ENCODE measurements around the gene COL4A1. TPM values are rescaled to one million over a fixed set of nuclear protein-coding genes. Genes with fewer than 3 reads are reported as not detected.

COL4A1 gene
- total RNA-seq, 1 experiment from 2014 or later = 4.8 TPM

DNA sequence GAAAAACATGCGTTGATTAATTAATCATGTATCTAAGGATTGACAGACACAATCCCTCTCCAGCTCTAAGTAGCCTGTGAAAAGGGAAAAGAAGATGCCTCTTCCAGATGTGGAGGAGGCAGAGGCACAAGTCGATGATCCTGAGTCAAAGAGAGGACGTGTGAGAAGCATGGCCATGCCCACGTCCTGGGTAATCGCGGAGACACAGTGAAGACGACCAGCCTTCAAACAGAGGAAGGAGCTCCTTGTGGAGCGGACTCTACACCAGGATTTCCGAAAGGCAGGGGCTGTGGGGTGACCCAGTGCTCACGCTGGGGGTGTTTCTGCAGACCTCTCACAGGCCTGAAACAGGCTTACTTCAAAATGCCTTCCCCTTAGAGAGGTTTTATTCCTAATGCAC is 70.5 kb downstream of the COL4A1 start:
- no TSS peak for BruUV-seq (replicated peaks)
- intact Hi-C loops (cut with micrococcal nuclease; ENCODE audit: unreplicated experiment) = no loop called here

DNA sequence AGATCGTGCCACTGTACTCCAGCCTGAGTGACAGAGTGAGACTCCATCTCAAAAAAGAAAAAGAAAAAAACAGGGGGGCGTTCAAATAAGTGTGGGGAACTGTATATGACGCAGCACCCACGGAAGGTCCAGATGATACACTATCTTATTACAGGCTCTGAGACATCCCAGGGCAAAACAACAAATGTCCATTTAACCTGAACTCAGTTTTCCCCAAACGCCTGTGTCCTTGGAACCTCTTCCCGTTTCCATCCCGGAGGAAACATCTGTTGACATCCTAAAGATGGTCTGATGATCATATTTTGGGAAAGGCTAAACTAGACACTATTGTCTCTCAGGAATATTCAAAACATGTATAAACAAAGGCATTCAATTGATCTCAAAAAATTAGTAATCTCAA is 72.4 kb downstream of the COL4A1 start:
- no peaks in the 10 kb centered on the region for H3K27me3 Mint-ChIP-seq (ENCODE audit: insufficient read depth, unreplicated experiment)
- ChIA-PET POLR2A (no interaction called here), CTCF (no interaction called here)
- Histone ChIP-seq H3K4me3 (ENCODE audit: low read depth, low read length) (no peak overlapping the region), H3K27me3 (replicated peaks; ENCODE audit: control insufficient read depth, insufficient read depth, low read length) (no peaks in the 10 kb centered on the region), H3K9me3 (no peaks in the 10 kb centered on the region), H3K4me1 (0 out of 2 replicates have a peak, but pooled peaks cover 2% of the 10 kb centered on the region), H3K36me3 (ENCODE audit: control insufficient read depth, insufficient read depth, low read length) (no peaks in the 10 kb centered on the region)
- H3K27ac Mint-ChIP-seq (ENCODE audit: unreplicated experiment) = no peak overlapping the region
- intact Hi-C loops (cut with micrococcal nuclease; ENCODE audit: unreplicated experiment) = no loop called here
- no peaks in the 10 kb centered on the region for H3K9me3 Mint-ChIP-seq (ENCODE audit: unreplicated experiment)
- H3K4me3 Mint-ChIP-seq (ENCODE audit: unreplicated experiment) = no peak overlapping the region
- no peak for DNase-seq
- TF ChIP-seq, protein P1, sequence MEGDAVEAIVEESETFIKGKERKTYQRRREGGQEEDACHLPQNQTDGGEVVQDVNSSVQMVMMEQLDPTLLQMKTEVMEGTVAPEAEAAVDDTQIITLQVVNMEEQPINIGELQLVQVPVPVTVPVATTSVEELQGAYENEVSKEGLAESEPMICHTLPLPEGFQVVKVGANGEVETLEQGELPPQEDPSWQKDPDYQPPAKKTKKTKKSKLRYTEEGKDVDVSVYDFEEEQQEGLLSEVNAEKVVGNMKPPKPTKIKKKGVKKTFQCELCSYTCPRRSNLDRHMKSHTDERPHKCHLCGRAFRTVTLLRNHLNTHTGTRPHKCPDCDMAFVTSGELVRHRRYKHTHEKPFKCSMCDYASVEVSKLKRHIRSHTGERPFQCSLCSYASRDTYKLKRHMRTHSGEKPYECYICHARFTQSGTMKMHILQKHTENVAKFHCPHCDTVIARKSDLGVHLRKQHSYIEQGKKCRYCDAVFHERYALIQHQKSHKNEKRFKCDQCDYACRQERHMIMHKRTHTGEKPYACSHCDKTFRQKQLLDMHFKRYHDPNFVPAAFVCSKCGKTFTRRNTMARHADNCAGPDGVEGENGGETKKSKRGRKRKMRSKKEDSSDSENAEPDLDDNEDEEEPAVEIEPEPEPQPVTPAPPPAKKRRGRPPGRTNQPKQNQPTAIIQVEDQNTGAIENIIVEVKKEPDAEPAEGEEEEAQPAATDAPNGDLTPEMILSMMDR (IDR thresholded peaks at IDR 0.05; ENCODE audit: insufficient read depth in 1 of 2, low read depth in 1 of 2, low read length in 1 of 2, severe bottlenecking in 1 of 2, unreplicated experiment in 1 of 2) = no peak
- no TSS peak for BruUV-seq (replicated peaks)
- peaks cover 7% of the 10 kb centered on the region for H3K4me1 Mint-ChIP-seq (ENCODE audit: low read depth, unreplicated experiment)
- no peaks in the 10 kb centered on the region for H3K36me3 Mint-ChIP-seq (ENCODE audit: insufficient read depth, unreplicated experiment)

More for the DNA sequence above, 70.5 kb downstream of the COL4A1 start:
- Histone ChIP-seq H3K36me3 (ENCODE audit: control insufficient read depth, insufficient read depth, low read length) (no peaks in the 10 kb centered on the region), H3K4me3 (ENCODE audit: low read depth, low read length) (no peak overlapping the region), H3K27me3 (replicated peaks; ENCODE audit: control insufficient read depth, insufficient read depth, low read length) (no peaks in the 10 kb centered on the region), H3K4me1 (no peaks in the 10 kb centered on the region), H3K9me3 (no peaks in the 10 kb centered on the region)
- Mint-ChIP-seq H3K36me3 (ENCODE audit: insufficient read depth, unreplicated experiment) (no peaks in the 10 kb centered on the region), H3K9me3 (ENCODE audit: unreplicated experiment) (no peaks in the 10 kb centered on the region), H3K4me1 (ENCODE audit: low read depth, unreplicated experiment) (no peaks in the 10 kb centered on the region), H3K27me3 (ENCODE audit: insufficient read depth, unreplicated experiment) (no peaks in the 10 kb centered on the region), H3K27ac (ENCODE audit: unreplicated experiment) (no peak overlapping the region), H3K4me3 (ENCODE audit: unreplicated experiment) (no peak overlapping the region)
- DNase-seq = no peak
- TF ChIP-seq, protein P1 (IDR thresholded peaks at IDR 0.05; ENCODE audit: insufficient read depth in 1 of 2, low read depth in 1 of 2, low read length in 1 of 2, severe bottlenecking in 1 of 2, unreplicated experiment in 1 of 2) = no peak
- ChIA-PET POLR2A (no interaction called here), CTCF (no interaction called here)

DNA sequence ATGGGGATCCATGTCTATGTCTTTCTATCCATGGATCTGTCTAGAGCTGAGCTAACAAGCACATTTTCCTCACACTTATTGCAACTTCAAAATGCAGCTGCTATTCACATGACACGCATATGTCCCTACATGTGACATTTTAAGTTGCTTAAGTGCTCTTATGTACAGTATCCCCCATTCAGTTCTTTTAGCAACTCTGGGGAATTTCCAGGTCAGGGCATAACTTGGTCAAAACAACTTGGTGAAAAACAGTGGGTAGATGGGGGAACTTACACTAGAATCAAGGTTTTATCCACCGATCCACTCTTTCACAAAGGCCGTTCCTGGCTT is 73.0 kb downstream of the COL4A1 start:
- DNase-seq = no peak
- Histone ChIP-seq H3K9me3 (no peaks in the 10 kb centered on the region), H3K4me3 (ENCODE audit: low read depth, low read length) (no peak overlapping the region), H3K36me3 (ENCODE audit: control insufficient read depth, insufficient read depth, low read length) (no peaks in the 10 kb centered on the region), H3K4me1 (0 out of 2 replicates have a peak, but pooled peaks cover 8% of the 10 kb centered on the region), H3K27me3 (replicated peaks; ENCODE audit: control insufficient read depth, insufficient read depth, low read length) (no peaks in the 10 kb centered on the region)
- TF ChIP-seq, protein P1 (IDR thresholded peaks at IDR 0.05; ENCODE audit: insufficient read depth in 1 of 2, low read depth in 1 of 2, low read length in 1 of 2, severe bottlenecking in 1 of 2, unreplicated experiment in 1 of 2) = no peak
- Mint-ChIP-seq H3K4me1 (ENCODE audit: low read depth, unreplicated experiment) (peaks cover 7% of the 10 kb centered on the region), H3K4me3 (ENCODE audit: unreplicated experiment) (no peak overlapping the region), H3K27ac (ENCODE audit: unreplicated experiment) (no peak overlapping the region), H3K36me3 (ENCODE audit: insufficient read depth, unreplicated experiment) (no peaks in the 10 kb centered on the region), H3K9me3 (ENCODE audit: unreplicated experiment) (no peaks in the 10 kb centered on the region), H3K27me3 (ENCODE audit: insufficient read depth, unreplicated experiment) (no peaks in the 10 kb centered on the region)
- ChIA-PET POLR2A (interaction anchor here (0.5 kb wide), 1 partner anchor 9 kb away, joined by 3 read pairs; no protein-coding TSS in a partner anchor), CTCF (no interaction called here)
- intact Hi-C loops (cut with micrococcal nuclease; ENCODE audit: unreplicated experiment) = no loop called here
- no TSS peak for BruUV-seq (replicated peaks)
